IPS-20b (cell line): ENCODE results near the gene TMEM158.

Experiments used
- H3K27ac ChIP-seq: one replicate; pipeline ENCODE4 v1.5.1; 2013; ENCODE audit warnings: low read length
- H3K27me3 ChIP-seq: 2 replicates; pipeline ENCODE4 v1.6.1; 2013; ENCODE audit warnings: mild to moderate bottlenecking, low read length, inconsistent platforms; ENCODE audit not compliant: insufficient read depth
- H3K36me3 ChIP-seq: 2 replicates; pipeline ENCODE4 v1.6.1; 2013; ENCODE audit warnings: low read depth, mild to moderate bottlenecking, inconsistent platforms, low read length, moderate library complexity; ENCODE audit not compliant: insufficient read depth
- H3K4me1 ChIP-seq: 2 replicates; pipeline ENCODE4 v1.6.1; 2013; ENCODE audit warnings: mild to moderate bottlenecking, control low read depth, inconsistent platforms, low read length, moderate library complexity; ENCODE audit not compliant: insufficient read depth
- H3K4me3 ChIP-seq: 2 replicates; pipeline ENCODE4 v1.5.1; 2013; ENCODE audit warnings: mild to moderate bottlenecking, low read length, inconsistent platforms
- H3K9ac ChIP-seq: 2 replicates; pipeline ENCODE4 v1.6.1; 2013; ENCODE audit warnings: low read depth, mild to moderate bottlenecking, inconsistent platforms, low read length, moderate library complexity
- H3K9me3 ChIP-seq: 2 replicates; pipeline ENCODE4 v1.6.1; 2013; ENCODE audit warnings: mild to moderate bottlenecking, low read depth, low read length, inconsistent platforms; ENCODE audit not compliant: insufficient read depth

The TMEM158 gene

GRCh38 chr3:45191924-45192417 is 34.1 kb downstream of the TMEM158 start:
- Histone ChIP-seq H3K27me3 (no peaks in the 10 kb centered on the region), H3K4me1 (no peaks in the 10 kb centered on the region), H3K9me3 (no peaks in the 10 kb centered on the region), H3K9ac (no peak overlapping the region), H3K36me3 (no peaks in the 10 kb centered on the region), H3K27ac (no peak overlapping the region), H3K4me3 (no peak overlapping the region)

- Histone ChIP-seq H3K27ac (no peak overlapping the region), H3K4me3 (no peak overlapping the region), H3K36me3 (no peaks in the 10 kb centered on the region), H3K9ac (no peak overlapping the region), H3K4me1 (no peaks in the 10 kb centered on the region), H3K9me3 (no peaks in the 10 kb centered on the region), H3K27me3 (no peaks in the 10 kb centered on the region)
Observed at GRCh38 chr3:45191424-45191823, 34.7 kb downstream of the TMEM158 start.

GRCh38 chr3:45188719-45189659 is 37.1 kb downstream of the TMEM158 start:
- no peak overlapping the region for H3K27ac ChIP-seq
- H3K36me3 ChIP-seq = no peaks in the 10 kb centered on the region
- H3K27me3 ChIP-seq = no peaks in the 10 kb centered on the region
- no peak overlapping the region for H3K9ac ChIP-seq
- H3K4me3 ChIP-seq = no peak overlapping the region
- H3K4me1 ChIP-seq = no peaks in the 10 kb centered on the region
- H3K9me3 ChIP-seq = no peaks in the 10 kb centered on the region

- Histone ChIP-seq H3K36me3 (no peaks in the 10 kb centered on the region), H3K27ac (no peak overlapping the region), H3K4me1 (peaks cover 5% of the 10 kb centered on the region), H3K27me3 (no peaks in the 10 kb centered on the region), H3K9ac (no peak overlapping the region), H3K9me3 (no peaks in the 10 kb centered on the region), H3K4me3 (no peak overlapping the region)
Observed at GRCh38 chr3:45187694-45188141, 38.4 kb downstream of the TMEM158 start.

GRCh38 chr3:45186871-45187270 is 39.2 kb downstream of the TMEM158 start:
- H3K4me1 ChIP-seq = peaks cover 7% of the 10 kb centered on the region
- H3K27ac ChIP-seq = no peak overlapping the region
- H3K4me3 ChIP-seq = no peak overlapping the region
- H3K9ac ChIP-seq = no peak overlapping the region
- no peaks in the 10 kb centered on the region for H3K27me3 ChIP-seq
- H3K9me3 ChIP-seq = no peaks in the 10 kb centered on the region
- no peaks in the 10 kb centered on the region for H3K36me3 ChIP-seq

GRCh38 chr3:45185461-45185860 is 40.6 kb downstream of the TMEM158 start:
- Histone ChIP-seq H3K9me3 (no peaks in the 10 kb centered on the region), H3K4me3 (no peak overlapping the region), H3K27me3 (no peaks in the 10 kb centered on the region), H3K4me1 (peaks cover 7% of the 10 kb centered on the region), H3K27ac (no peak overlapping the region), H3K9ac (no peak overlapping the region), H3K36me3 (no peaks in the 10 kb centered on the region)

- Histone ChIP-seq H3K9me3 (no peaks in the 10 kb centered on the region), H3K27me3 (no peaks in the 10 kb centered on the region), H3K4me3 (no peak overlapping the region), H3K4me1 (peaks cover 7% of the 10 kb centered on the region), H3K36me3 (no peaks in the 10 kb centered on the region), H3K27ac (no peak overlapping the region), H3K9ac (no peak overlapping the region)
Observed at GRCh38 chr3:45185052-45185451, 41.0 kb downstream of the TMEM158 start.

GRCh38 chr3:45183872-45184262 is 42.2 kb downstream of the TMEM158 start:
- Histone ChIP-seq H3K27ac (no peak overlapping the region), H3K4me3 (no peak overlapping the region), H3K9ac (no peak overlapping the region), H3K27me3 (no peaks in the 10 kb centered on the region), H3K4me1 (peaks cover 7% of the 10 kb centered on the region), H3K9me3 (no peaks in the 10 kb centered on the region), H3K36me3 (no peaks in the 10 kb centered on the region)

GRCh38 chr3:45182915-45183871 is 42.9 kb downstream of the TMEM158 start:
- no peak overlapping the region for H3K4me3 ChIP-seq
- no peak overlapping the region for H3K27ac ChIP-seq
- H3K4me1 ChIP-seq = peaks cover 7% of the 10 kb centered on the region
- no peaks in the 10 kb centered on the region for H3K27me3 ChIP-seq
- peak overlapping the region; percentile 52; the same call in 1 of the 2 replicates for H3K9ac ChIP-seq
- H3K36me3 ChIP-seq = no peaks in the 10 kb centered on the region
- no peaks in the 10 kb centered on the region for H3K9me3 ChIP-seq

- no peaks in the 10 kb centered on the region for H3K9me3 ChIP-seq
- peaks cover 7% of the 10 kb centered on the region for H3K4me1 ChIP-seq
- no peak overlapping the region for H3K9ac ChIP-seq
- no peak overlapping the region for H3K4me3 ChIP-seq
- H3K27me3 ChIP-seq = no peaks in the 10 kb centered on the region
- no peak overlapping the region for H3K27ac ChIP-seq
- H3K36me3 ChIP-seq = no peaks in the 10 kb centered on the region
Observed at GRCh38 chr3:45181496-45181895, 44.6 kb downstream of the TMEM158 start.

GRCh38 chr3:45180899-45181298 is 45.2 kb downstream of the TMEM158 start:
- Histone ChIP-seq H3K27ac (no peak overlapping the region), H3K27me3 (no peaks in the 10 kb centered on the region), H3K9me3 (no peaks in the 10 kb centered on the region), H3K4me3 (no peak overlapping the region), H3K4me1 (peaks cover 7% of the 10 kb centered on the region), H3K36me3 (no peaks in the 10 kb centered on the region), H3K9ac (no peak overlapping the region)
